BE2C (cell line): ENCODE data around the gene SLC35E2B.

Experiments
- DNase-seq: peaks from one replicate; pipeline ENCODE4 v3.0.0-alpha.2; 2020
- H3K27me3 ChIP-seq: fragments of 250-450 bp; sonication (Bioruptor Pico); 2 replicates; pipeline ENCODE4 v1.5.1; 2020; ENCODE audit warnings: mild to moderate bottlenecking
- H3K36me3 ChIP-seq: fragments of 250-450 bp; sonication (Bioruptor Pico); 2 replicates; pipeline ENCODE4 v1.5.1; 2020; ENCODE audit warnings: mild to moderate bottlenecking
- H3K4me1 ChIP-seq: fragments of 250-450 bp; sonication (Bioruptor Pico); 2 replicates; pipeline ENCODE4 v1.5.1; 2020
- H3K4me3 ChIP-seq: 2 replicates; pipeline ENCODE4 v1.5.1; 2011; ENCODE audit warnings: low read depth, low read length
- H3K9me3 ChIP-seq: fragments of 250-450 bp; sonication (Bioruptor Pico); 2 replicates; pipeline ENCODE4 v1.5.1; 2020
- TF ChIP-seq, protein P1 (sequence below): IDR thresholded peaks from 2 replicates; pipeline ENCODE4 v1.5.1; 2012; ENCODE audit warnings: mild to moderate bottlenecking, low read depth, low read length

Gene SLC35E2B

DNA sequence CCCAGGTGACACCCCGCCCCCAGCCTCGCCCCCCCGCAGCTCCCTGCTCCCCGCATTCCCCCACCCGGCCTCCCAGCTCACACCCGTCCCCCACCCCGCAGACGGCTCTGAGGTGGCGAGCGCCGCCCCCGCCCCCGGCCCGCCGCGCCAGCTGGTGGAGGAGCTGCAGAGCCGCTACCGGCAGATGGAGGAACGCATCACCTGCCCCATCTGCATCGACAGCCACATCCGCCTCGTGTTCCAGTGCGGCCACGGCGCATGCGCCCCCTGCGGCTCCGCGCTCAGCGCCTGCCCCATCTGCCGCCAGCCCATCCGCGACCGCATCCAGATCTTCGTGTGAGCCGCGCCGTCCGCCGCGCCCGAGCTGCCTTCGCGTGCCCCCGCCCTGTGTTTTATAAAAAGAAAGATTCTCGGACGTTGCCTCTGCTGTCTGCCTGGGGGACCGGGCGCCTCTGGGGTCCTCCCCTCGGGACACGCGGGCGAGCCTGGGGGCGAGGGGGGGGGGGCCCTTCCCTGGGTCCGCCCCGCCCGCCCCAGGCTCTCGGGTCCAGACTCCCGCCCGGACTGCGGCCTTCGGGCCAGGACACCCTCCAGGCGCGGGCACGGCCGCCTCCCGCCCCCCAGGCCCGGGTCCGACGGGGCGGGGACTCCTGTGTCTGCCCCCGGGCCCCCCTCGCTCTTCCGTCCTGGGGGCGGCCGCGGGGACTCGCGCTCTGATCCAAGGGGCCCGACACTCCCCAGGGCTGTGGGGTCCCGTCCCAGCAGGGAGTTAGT, 62.2 kb downstream of the SLC35E2B start:
- no peak for DNase-seq
- TF ChIP-seq, protein P1, sequence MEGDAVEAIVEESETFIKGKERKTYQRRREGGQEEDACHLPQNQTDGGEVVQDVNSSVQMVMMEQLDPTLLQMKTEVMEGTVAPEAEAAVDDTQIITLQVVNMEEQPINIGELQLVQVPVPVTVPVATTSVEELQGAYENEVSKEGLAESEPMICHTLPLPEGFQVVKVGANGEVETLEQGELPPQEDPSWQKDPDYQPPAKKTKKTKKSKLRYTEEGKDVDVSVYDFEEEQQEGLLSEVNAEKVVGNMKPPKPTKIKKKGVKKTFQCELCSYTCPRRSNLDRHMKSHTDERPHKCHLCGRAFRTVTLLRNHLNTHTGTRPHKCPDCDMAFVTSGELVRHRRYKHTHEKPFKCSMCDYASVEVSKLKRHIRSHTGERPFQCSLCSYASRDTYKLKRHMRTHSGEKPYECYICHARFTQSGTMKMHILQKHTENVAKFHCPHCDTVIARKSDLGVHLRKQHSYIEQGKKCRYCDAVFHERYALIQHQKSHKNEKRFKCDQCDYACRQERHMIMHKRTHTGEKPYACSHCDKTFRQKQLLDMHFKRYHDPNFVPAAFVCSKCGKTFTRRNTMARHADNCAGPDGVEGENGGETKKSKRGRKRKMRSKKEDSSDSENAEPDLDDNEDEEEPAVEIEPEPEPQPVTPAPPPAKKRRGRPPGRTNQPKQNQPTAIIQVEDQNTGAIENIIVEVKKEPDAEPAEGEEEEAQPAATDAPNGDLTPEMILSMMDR: no peak
- no peak overlapping the region for H3K4me3 ChIP-seq

DNA sequence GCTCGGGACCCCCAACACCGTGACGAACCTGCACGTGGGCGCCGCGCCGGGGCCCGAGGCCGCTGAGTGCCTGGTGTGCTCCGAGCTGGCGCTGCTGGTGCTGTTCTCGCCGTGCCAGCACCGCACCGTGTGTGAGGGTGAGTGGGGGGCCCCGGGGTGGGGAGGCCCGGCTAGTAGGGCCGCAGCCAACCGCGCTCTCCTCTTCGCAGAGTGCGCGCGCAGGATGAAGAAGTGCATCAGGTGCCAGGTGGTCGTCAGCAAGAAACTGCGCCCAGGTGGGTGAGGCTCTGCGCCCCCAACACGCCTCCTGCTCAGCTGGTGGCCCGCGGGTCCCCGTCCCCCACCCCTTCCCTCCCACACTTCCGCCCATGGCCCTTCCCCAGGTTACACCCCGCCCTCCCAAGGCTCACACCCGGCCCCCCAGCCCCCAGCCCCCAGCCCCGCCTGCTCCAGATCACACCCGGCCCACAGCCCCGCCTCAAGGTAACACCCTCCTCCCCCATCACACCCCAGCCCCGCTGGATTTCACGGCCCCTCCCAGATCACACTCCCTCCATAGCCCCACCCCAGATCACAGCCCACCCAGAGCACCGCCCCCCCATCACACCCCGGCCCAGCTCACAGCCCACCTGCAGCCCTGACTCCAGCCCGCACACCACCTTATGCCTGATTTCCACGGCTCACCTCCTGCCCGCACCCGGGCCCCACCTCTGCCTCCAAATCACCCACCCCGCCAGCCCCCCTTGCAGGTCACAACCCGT, 63.0 kb downstream of the SLC35E2B start:
- no peaks in the 10 kb centered on the region for H3K36me3 ChIP-seq
- H3K4me1 ChIP-seq: peaks cover 4% of the 10 kb centered on the region
- DNase-seq: peak; percentile 15
- no peak overlapping the region for H3K4me3 ChIP-seq
- TF ChIP-seq, protein P1: no peak
- no peaks in the 10 kb centered on the region for H3K27me3 ChIP-seq
- no peaks in the 10 kb centered on the region for H3K9me3 ChIP-seq

More for the DNA sequence above, 62.2 kb downstream of the SLC35E2B start:
- Histone ChIP-seq H3K4me1 (peaks cover 2% of the 10 kb centered on the region), H3K9me3 (no peaks in the 10 kb centered on the region), H3K27me3 (no peaks in the 10 kb centered on the region), H3K36me3 (no peaks in the 10 kb centered on the region)

DNA sequence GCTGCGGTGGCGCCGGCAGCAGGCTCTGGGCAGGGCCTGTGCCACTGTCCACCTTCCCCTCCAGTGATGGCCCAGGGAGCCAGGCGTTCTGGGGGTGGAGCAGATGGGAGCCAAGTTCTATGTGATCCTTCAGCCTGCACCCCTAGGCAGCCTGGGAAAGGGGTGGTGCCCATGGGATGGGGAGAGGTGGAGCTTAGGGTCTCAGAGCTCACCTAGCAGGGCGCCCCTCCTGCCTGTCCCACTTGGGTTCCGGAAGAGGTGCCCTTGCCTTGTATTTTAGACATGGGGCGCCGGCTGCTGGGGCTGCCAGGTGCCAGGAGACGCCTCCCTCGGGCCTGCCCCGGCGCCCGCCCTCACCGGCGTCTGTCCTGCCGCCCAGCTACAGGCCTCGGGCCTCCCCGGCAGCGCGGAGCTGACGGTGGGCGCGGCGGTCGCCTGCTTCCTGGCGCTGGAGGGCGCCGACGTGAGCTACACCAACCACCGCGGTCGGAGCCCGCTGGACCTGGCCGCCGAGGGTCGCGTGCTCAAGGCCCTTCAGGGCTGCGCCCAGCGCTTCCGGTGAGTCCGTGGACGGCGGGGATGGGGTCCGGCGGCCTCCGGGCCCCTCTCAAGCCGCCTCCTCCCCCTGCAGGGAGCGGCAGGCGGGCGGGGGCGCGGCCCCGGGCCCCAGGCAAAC, 63.7 kb downstream of the SLC35E2B start:
- no peak for DNase-seq
- Histone ChIP-seq H3K36me3 (no peaks in the 10 kb centered on the region), H3K4me3 (no peak overlapping the region), H3K9me3 (no peaks in the 10 kb centered on the region), H3K27me3 (no peaks in the 10 kb centered on the region), H3K4me1 (peaks cover 4% of the 10 kb centered on the region)
- TF ChIP-seq, protein P1: no peak

DNA sequence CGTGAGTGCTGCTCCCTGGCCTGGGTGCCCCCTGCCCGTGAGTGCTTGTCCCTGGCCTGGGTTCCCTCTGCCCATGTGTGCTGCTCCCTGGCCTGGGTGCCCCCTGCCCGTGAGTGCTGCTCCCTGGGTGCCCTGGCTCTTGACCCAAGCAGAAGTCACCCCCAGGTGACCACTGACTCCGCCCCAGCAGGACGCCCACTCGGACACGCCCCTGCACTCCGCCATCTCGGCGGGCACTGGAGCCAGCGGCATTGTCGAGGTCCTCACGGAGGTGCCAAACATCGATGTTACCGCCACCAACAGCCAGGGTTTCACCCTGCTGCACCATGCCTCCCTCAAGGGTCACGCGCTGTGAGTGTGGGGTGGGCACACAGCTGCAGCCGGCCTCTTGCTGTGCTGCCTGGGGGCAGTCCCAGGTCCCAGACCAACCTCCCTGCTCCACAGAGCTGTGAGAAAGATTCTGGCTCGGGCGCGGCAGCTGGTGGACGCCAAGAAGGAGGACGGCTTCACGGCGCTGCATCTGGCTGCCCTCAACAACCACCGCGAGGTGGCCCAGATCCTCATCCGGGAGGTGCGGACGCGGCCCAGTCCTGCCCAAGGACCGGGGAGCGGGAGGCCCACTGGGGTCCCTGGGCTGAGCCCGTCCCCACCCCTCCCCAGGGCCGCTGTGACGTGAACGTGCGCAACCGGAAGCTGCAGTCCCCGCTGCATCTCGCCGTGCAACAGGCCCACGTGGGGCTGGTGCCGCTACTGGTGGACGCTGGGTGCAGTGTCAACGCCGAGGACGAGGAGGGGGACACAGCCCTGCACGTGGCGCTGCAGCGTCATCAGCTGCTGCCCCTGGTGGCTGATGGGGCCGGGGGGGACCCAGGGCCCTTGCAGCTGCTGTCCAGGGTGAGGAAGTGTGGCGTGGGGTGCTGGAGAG, 64.5 kb downstream of the SLC35E2B start:
- no peak for DNase-seq
- peaks cover 4% of the 10 kb centered on the region for H3K4me1 ChIP-seq
- no peaks in the 10 kb centered on the region for H3K9me3 ChIP-seq
- H3K36me3 ChIP-seq: no peaks in the 10 kb centered on the region
- H3K27me3 ChIP-seq: no peaks in the 10 kb centered on the region
- TF ChIP-seq, protein P1: no peak
- no peak overlapping the region for H3K4me3 ChIP-seq

DNA sequence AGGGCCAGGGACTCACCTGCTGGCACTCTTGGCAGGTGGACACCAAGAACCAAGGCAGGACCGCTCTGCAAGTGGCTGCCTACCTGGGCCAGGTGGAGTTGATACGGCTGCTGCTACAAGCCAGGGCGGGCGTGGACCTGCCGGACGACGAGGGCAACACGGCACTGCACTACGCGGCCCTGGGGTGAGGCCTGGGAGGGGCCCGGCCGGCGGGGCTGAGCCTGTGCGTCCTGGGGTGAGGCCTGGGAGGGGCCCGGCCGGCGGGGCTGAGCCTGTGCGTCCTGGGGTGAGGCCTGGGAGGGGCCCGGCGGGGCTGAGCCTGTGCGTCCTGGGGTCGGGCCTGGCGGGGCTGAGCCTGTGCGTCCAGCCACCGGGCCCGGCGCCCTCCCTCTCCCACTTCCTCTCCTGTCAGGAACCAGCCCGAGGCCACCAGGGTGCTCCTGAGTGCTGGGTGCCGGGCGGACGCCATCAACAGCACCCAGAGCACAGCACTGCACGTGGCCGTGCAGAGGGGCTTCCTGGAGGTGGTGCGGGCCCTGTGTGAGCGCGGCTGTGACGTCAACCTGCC, 65.2 kb downstream of the SLC35E2B start:
- TF ChIP-seq, protein P1: no peak
- H3K27me3 ChIP-seq: no peaks in the 10 kb centered on the region

More for the DNA sequence above, 65.2 kb downstream of the SLC35E2B start:
- Histone ChIP-seq H3K9me3 (no peaks in the 10 kb centered on the region), H3K36me3 (no peaks in the 10 kb centered on the region), H3K4me1 (peaks cover 4% of the 10 kb centered on the region), H3K4me3 (no peak overlapping the region)
- DNase-seq: peak; percentile 25
